Right lung (tissue), 5 donors: ENCODE data around the gene TMEM60. TPM values are rescaled to one million over a fixed set of nuclear protein-coding genes. Genes with fewer than 3 reads are reported as not detected.

ENCODE experiments used
- polyA plus RNA-seq, 5 donors: library from polyadenylated mRNA; unstranded; fragments of 120-200 nt; gene quantifications; one replicate each; pipeline versions ENCODE4 v1.2.1 to v1.2.3, GENCODE V29; 2013; ENCODE audit warnings: inconsistent platforms in 1 of 5, low replicate concordance in 1 of 5; ENCODE audit not compliant: insufficient read length in 5 of 5, insufficient read depth in 1 of 5

Gene TMEM60
- polyA plus RNA-seq, 5 donors: 20.5 to 27.9 (median 21.9) TPM

Other genes starting within 250 kb of the TMEM60 start
- gene RSBN1L, start 102.0 kb downstream of the TMEM60 start, polyA plus RNA-seq: 10 to 100 TPM; 23.8 to 40.1 (median 38.6) TPM
- gene PHTF2, start 339 bp upstream of the TMEM60 start, polyA plus RNA-seq: 10 to 100 TPM; 16.9 to 42.3 (median 34.4) TPM